Activated CD8-positive, alpha-beta T cell treated with anti-CD3 and anti-CD28 coated beads for 36 hours (primary cell): ENCODE data around the gene WDR90. TPM values are rescaled to one million over a fixed set of nuclear protein-coding genes. Genes with fewer than 3 reads are reported as not detected.

ENCODE experiments used
- ATAC-seq: fragments of 200-7000 bp; cut with Tn5 transposase; one replicate; pipeline ENCODE4 v1.10.0; 2021; ENCODE audit warnings: mild to moderate bottlenecking, moderate library complexity
- CTCF ChIA-PET: fragments of 350-600 bp; sonication (Branson Sonifier 250); formaldehyde crosslinking; loops from one replicate; lab custom pipeline; 2021; ENCODE audit warnings: antibody characterized with exemption; lab: Charles Lee
- POLR2A ChIA-PET: fragments of 350-600 bp; sonication (Branson Sonifier 250); formaldehyde crosslinking; loops from one replicate; lab custom pipeline; 2021; ENCODE audit warnings: antibody characterized with exemption; lab: Charles Lee
- DNase-seq: peaks from one replicate; pipeline ENCODE4 v3.0.0-alpha.2; 2020
- H3K27ac Mint-ChIP-seq: one replicate; pipeline ENCODE4 v1.8.0; 2021; ENCODE audit warnings: mild to moderate bottlenecking, mixed read lengths
- H3K27me3 Mint-ChIP-seq: one replicate; pipeline ENCODE4 v1.8.0; 2021; ENCODE audit warnings: mixed read lengths
- H3K36me3 Mint-ChIP-seq: one replicate; pipeline ENCODE4 v1.8.0; 2021; ENCODE audit warnings: low read depth, mixed read lengths
- H3K4me1 Mint-ChIP-seq: one replicate; pipeline ENCODE4 v1.8.0; 2021; ENCODE audit warnings: low read depth, mixed read lengths
- H3K4me3 Mint-ChIP-seq: one replicate; pipeline ENCODE4 v1.8.0; 2021; ENCODE audit warnings: mild to moderate bottlenecking, moderate library complexity, mixed read lengths
- H3K9me3 Mint-ChIP-seq: one replicate; pipeline ENCODE4 v1.8.0; 2021; ENCODE audit warnings: mixed read lengths
- CTCF ChIP-seq: fragments of 200-600 bp; IDR thresholded peaks from one replicate; pipeline ENCODE4 v1.8.0; 2022; ENCODE audit warnings: antibody characterized with exemption, mild to moderate bottlenecking
- intact Hi-C: fragments of 100-400 bp; cut with micrococcal nuclease; formaldehyde crosslinking; loops from one replicate; pipeline ENCODE4 v1.10.0; 2022
- total RNA-seq, 2 experiments: library from RNA; stranded (reverse); gene quantifications; one replicate each; pipeline ENCODE4 v1.2.3, GENCODE V29; 2021

Gene WDR90
- total RNA-seq, 2 experiments from 2014 or later: 89.6 to 90.7 TPM

DNA sequence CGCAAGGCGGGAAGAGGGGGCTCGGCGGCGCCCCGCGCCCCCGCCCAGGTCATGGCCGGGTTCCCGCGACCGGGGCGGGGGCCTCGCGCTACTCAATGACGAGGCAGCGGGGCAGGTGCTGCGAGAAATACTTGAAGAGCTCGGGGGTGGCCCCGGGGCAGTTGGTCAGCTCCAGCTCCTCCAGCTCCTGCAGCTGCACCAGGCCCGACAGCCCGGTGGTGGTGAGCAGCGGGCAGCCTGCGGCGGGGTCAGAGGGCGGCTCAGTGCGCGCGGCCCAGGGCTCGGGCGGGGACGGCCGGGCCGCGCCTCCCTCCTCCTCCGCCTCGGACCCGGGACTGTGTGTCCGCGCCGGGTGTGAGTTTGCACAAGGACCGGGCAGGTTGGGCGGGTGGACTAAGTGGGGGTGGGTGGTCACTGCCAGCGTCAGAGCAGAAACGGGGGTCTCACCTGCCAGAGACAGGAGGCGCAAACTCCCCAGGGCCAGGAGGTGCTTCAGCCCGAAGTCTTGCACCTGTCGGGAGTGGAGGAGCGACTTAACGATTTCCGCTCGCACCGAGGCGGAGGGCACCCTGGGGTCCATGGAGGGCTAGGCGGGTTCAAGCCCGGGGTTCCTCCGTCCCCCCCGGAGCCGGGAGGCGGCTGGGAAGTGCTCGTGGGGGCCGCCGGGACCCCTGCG is 45.2 kb downstream of the WDR90 start:
- DNase-seq (peak; percentile 24), ATAC-seq (no peak)
- Mint-ChIP-seq H3K9me3 (no peaks in the 10 kb centered on the region), H3K27me3 (peaks cover 4% of the 10 kb centered on the region), H3K4me3 (peak overlapping the region; percentile 68), H3K27ac (no peak overlapping the region), H3K36me3 (no peaks in the 10 kb centered on the region), H3K4me1 (peaks cover 23% of the 10 kb centered on the region)
- TF ChIP-seq CTCF: no peak
- POLR2A ChIA-PET: interaction anchor here (1.7 to 2.9 kb wide), 3 partner anchors 10 to 22 kb away, joined by 8 to 11 read pairs (median 11); partner anchors contain the start of genes JMJD8 and STUB1
- intact Hi-C loops: no loop called here
- CTCF ChIA-PET: no interaction called here

- intact Hi-C loops: no loop called here
- no peak for DNase-seq
- TF ChIP-seq CTCF: no peak
- POLR2A ChIA-PET: interaction anchor here (0.7 to 2.9 kb wide), 13 partner anchors 9 to 169 kb away, joined by 3 to 11 read pairs (median 4); partner anchors contain the start of genes ANTKMT, CCDC78, HAGHL and JMJD8
- no peak for ATAC-seq
- CTCF ChIA-PET: interaction anchor here (0.8 to 1.5 kb wide), 6 partner anchors 9 to 90 kb away, joined by 3 to 5 read pairs (median 3); partner anchors contain the start of gene CIAO3
- Mint-ChIP-seq H3K36me3 (no peaks in the 10 kb centered on the region), H3K4me1 (peaks cover 20% of the 10 kb centered on the region), H3K27me3 (peaks cover 4% of the 10 kb centered on the region), H3K27ac (no peak overlapping the region), H3K4me3 (peak overlapping the region; percentile 68), H3K9me3 (no peaks in the 10 kb centered on the region)
Measured at GRCh38 chr16:694863-695354, 45.7 kb downstream of the WDR90 start.

- Mint-ChIP-seq H3K9me3 (no peaks in the 10 kb centered on the region), H3K36me3 (no peaks in the 10 kb centered on the region), H3K4me1 (peaks cover 20% of the 10 kb centered on the region), H3K4me3 (peak overlapping the region; percentile 78), H3K27me3 (peaks cover 4% of the 10 kb centered on the region), H3K27ac (peak overlapping the region; percentile 75)
- ChIA-PET CTCF (interaction anchor here (0.6 to 1.5 kb wide), 8 partner anchors 9 to 90 kb away, joined by 3 to 5 read pairs (median 3); partner anchors contain the start of genes CIAO3 and METRN), POLR2A (interaction anchor here (0.7 to 2.9 kb wide), 15 partner anchors 8 to 169 kb away, joined by 3 to 11 read pairs (median 4); partner anchors contain the start of genes ANTKMT, CCDC78, HAGHL and JMJD8)
- ATAC-seq: peak; percentile 82
- peak; percentile 79 for DNase-seq
- intact Hi-C loops: no loop called here
- no peak for TF ChIP-seq CTCF
Measured at GRCh38 chr16:695355-696089, 46.4 kb downstream of the WDR90 start.

GRCh38 chr16:698911-699671 is 49.9 kb downstream of the WDR90 start:
- Mint-ChIP-seq H3K27me3 (peaks cover 29% of the 10 kb centered on the region), H3K4me3 (no peak overlapping the region), H3K27ac (no peak overlapping the region), H3K9me3 (no peaks in the 10 kb centered on the region), H3K4me1 (peaks cover 16% of the 10 kb centered on the region), H3K36me3 (no peaks in the 10 kb centered on the region)
- DNase-seq (no peak), ATAC-seq (no peak)
- ChIA-PET POLR2A (interaction anchor here (2.6 kb wide), 1 partner anchor 9 kb away, joined by 7 read pairs; the partner anchor contains the start of gene WDR24), CTCF (no interaction called here)
- intact Hi-C loops: no loop called here
- TF ChIP-seq CTCF: no peak
